GM13977 (cell line): Measurements from ENCODE around the gene GRPEL1.

Experiments
- DNase-seq: peaks from one replicate; pipeline ENCODE4 v3.0.0; 2012; ENCODE audit warnings: low spot score
- CTCF ChIP-seq: IDR thresholded peaks from 2 replicates; pipeline ENCODE4 v1.5.1; 2012; ENCODE audit warnings: mild to moderate bottlenecking, control low read depth; ENCODE audit not compliant: insufficient read depth; ENCODE audit errors: extremely low read depth, missing control alignments
- in situ Hi-C: fragments of 300-500 bp; cut with MboI; formaldehyde crosslinking; loops from one replicate; pipeline ENCODE4 v1.12.0; 2022; ENCODE audit warnings: low sequenced_read_pairs, low pct_unique_long_range_greater_than_20kb, mixed read lengths, inconsistent platforms; ENCODE audit not compliant: unreplicated experiment

The GRPEL1 gene

GRCh38 chr4:7109169-7109568, 41.3 kb upstream of the GRPEL1 start:
- TF ChIP-seq CTCF: no peak
- in situ Hi-C loops: no loop called here

GRCh38 chr4:7108660-7109059, 40.8 kb upstream of the GRPEL1 start:
- in situ Hi-C loops: no loop called here
- no peak for DNase-seq
- TF ChIP-seq CTCF: no peak

More at GRCh38 chr4:7109169-7109568, 41.3 kb upstream of the GRPEL1 start:
- no peak for DNase-seq

GRCh38 chr4:7108046-7108625, 40.3 kb upstream of the GRPEL1 start:
- in situ Hi-C loops: no loop called here
- TF ChIP-seq CTCF: no peak
- DNase-seq: no peak

GRCh38 chr4:7107166-7107905, 39.5 kb upstream of the GRPEL1 start:
- TF ChIP-seq CTCF: no peak
- in situ Hi-C loops: no loop called here

GRCh38 chr4:7105276-7105675, 37.4 kb upstream of the GRPEL1 start:
- no peak for DNase-seq
- TF ChIP-seq CTCF: no peak
- in situ Hi-C loops: no loop called here

More at GRCh38 chr4:7107166-7107905, 39.5 kb upstream of the GRPEL1 start:
- DNase-seq: no peak

- in situ Hi-C loops: no loop called here
- no peak for DNase-seq
- TF ChIP-seq CTCF: no peak
Observed at GRCh38 chr4:7104366-7105031, 36.6 kb upstream of the GRPEL1 start.
